SH-SY5Y (cell line): ENCODE measurements around the gene LAMP2.

ENCODE experiments used
- GATA2 ChIP-seq: IDR thresholded peaks from 2 replicates; pipeline ENCODE4 v1.6.1; 2011; ENCODE audit warnings: mild to moderate bottlenecking, low read depth, low read length
- GATA3 ChIP-seq: IDR thresholded peaks from 2 replicates; pipeline ENCODE4 v1.6.1; 2011; ENCODE audit warnings: low read depth, mild to moderate bottlenecking, low read length, moderate library complexity

The LAMP2 gene

DNA sequence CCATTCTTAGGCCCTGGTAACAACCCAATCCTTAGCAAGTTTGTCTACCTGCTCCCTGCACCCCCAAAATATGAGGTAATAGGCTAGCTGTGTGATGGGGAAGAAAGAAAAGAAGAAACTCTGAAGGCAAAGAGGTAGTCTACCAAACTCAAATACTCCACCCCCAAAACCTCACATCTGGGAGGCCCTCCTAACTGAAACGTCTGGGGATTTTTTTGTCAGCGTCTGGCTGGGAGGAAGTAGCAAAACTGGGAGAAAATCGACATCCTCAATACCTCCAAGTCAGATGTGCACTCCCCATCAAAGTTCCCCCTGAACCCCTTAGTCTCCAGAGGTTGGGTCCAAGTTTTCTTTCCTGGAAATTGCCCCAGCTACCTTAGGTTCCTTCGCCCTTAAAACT, 1.0 kb downstream of the LAMP2 start:
- TF ChIP-seq GATA2: no peak
- no peak for TF ChIP-seq GATA3

DNA sequence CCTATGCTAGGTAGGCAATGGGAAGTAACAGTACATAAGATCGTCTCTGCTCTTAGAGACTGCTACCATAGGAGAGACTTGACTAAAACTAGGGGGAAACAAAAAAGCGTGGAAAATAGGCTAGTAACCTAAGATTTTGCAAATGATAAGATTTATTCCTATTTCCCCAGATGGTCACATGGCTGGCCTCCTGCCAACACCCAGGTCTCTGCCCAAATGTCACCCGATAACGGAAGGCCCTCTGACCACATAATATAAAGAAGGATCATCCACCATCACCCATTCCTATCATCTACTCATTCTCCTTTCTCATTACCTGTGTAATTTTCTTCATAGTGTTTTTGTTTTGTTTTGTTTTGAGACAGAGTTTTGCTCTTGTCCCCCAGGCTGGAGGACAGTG, 4.7 kb downstream of the LAMP2 start:
- TF ChIP-seq GATA2: no peak
- no peak for TF ChIP-seq GATA3

DNA sequence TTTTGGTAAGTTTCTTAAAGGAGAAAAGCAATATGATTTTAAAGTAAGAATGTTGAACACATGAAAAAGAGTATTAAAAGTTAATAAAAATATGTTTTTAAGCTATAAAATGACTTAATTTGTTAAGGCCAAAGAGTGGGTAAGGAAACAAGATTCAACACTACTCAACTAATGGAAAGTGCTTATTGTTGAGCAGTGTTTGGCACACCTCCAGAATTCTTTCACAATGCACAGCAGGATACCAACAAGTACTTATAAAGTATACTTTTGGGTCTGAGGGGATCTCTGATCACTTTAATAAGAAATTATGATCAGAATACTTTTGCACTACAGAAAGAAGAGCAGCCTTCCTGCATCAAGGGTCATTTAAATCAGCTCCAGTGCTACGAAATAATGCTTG, 5.9 kb downstream of the LAMP2 start:
- no peak for TF ChIP-seq GATA3
- TF ChIP-seq GATA2: no peak

DNA sequence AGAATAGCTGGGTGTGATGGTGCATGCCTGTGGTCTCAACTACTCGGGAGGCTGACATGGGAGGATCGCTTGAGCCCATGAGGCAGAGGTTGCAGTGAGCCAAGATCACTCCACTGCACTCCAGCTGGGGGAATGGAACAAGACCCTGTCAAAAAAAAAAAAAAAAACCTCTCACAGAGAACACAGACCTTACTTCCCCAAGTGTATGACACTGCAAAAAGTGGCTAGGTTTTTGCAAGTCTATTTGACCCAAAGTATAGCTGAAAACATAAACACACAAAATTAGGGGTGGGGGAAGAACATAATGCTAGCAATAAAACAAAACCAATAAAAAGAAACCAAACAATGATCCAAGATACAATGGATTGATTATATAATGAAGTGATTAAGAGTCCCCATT, 6.7 kb downstream of the LAMP2 start:
- no peak for TF ChIP-seq GATA2
- no peak for TF ChIP-seq GATA3

DNA sequence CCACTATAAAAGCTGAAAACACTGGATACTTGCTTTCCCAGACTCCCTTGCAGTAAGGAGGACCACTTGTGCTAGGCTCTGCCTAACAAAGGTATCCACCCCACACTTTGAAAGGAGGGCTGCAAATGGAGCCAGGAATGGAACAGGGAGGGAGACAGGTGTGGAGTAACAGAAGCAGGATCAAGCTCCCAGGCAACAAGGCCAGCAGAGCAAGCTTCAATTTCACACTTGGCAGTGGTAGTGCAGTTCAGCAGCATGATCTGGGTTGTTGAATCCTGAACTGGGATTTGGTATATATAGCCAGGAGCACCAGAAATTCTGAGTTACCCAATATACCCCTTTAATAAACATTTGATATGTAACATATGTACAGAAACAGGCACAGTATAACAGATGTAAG, 9.8 kb downstream of the LAMP2 start:
- no peak for TF ChIP-seq GATA2
- TF ChIP-seq GATA3: no peak

DNA sequence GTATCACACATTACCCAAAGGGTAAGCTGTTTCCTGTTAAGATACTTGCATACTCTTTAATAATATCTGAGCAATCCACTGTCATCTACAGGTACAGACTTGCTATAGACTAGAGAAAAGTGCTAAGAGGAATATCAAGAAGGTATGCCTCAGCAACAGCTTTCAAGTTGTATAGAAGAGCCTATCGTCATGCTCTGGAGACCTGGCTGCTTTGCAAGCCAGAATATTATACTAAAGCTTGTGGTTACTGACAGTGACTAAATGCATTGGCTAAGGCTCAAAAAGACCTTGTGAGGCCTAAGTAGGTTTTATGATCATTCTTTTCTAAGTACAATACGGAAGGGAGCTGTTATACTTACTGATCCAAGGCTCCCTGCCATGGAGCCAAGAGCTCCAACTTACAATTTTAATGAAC, 11.3 kb downstream of the LAMP2 start:
- TF ChIP-seq GATA3 (no peak), GATA2 (no peak)

DNA sequence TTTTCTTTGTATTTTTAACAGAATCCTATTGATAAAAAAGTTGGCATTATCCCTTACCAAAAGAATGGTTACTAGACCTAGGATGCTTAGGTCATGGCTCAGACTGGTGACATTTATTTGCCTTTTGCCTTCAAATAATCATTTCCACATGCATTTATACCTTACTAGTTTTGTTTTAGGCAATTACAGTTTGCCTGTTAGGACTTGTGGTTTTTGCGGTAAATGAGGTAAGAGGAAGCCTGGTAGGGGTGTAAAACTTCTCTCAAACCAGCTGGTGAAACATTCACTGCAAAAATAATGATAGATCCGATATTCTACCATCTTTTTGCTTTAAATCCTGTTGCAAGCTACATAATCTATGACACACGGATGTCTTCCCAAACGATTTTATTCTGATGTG, 12.1 kb downstream of the LAMP2 start:
- TF ChIP-seq GATA3 (no peak), GATA2 (no peak)

DNA sequence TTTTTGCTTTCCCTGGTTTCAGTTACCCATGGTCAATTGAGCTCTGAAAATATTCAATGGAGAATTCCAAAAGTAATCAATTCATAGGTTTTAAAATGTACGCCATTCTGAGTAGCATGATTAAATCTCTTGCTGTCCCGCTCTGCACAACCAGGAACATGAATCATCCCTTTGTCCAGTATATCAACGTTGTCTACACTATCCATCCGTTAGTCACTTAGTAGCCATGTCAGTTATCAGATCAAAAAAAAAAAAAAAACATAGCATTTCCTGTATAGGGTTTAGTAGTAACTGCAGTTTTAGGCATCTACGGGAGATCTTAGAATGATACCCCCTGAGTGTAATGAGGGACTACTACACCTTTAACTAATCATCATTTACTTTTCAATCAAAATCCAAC, 15.1 kb downstream of the LAMP2 start:
- no peak for TF ChIP-seq GATA2
- no peak for TF ChIP-seq GATA3

DNA sequence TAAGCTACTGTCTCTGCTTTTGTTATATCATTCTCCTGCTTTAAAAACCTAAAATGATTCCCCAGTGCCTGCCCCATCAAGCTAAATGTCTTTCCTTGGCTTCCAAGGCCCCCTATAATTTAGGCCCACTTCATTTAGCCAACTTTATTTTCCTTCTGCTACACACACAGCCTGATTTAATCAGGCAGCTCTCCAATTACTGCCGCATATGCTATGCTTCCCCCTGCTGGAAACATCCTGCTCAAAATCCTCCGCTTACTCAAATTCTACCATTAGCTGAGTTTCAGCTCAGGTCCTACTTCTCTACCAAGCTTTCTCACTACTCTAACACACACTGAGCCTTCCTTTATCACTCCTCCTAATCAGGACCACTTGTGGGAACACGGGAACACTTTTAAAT, 17.0 kb downstream of the LAMP2 start:
- TF ChIP-seq GATA3: no peak
- peak; percentile 60 for TF ChIP-seq GATA2

DNA sequence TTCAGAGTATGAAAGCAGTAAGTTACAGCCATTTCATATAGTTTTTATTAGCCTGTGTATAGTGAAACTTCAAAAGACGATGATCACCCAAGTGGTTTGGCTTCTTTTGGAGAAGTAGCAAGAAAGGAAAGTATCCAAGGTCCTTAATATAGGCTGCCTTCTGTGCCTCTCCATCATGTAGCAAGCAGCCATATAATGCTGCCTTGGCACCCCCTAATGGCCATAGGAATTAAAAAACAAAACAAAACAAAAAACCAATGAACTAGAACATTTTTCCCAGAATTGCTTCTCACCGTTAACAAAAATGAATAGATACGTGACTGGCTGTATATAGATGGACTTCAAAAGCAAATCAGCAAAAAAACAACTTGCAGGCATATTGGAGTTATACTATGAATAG, 18.9 kb downstream of the LAMP2 start:
- TF ChIP-seq GATA3 (no peak), GATA2 (no peak)

DNA sequence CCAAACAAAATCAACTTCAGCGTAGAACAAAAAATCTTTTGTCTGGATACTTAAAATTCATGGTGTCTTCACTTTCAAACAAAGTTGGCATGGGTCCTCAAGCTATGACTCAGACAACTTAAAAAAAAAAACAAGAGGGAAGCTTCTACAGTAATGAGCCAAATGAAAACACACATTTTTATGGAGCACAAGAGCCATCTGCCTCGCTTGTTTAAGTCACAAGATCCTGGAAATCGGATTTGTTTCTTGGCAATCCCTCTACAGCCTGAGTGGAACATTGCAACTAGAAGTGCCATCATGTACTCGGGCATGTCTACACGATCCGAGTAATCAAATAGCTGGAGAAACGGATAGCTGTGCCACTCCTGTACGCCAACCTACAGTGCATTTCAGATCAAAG, 22.6 kb downstream of the LAMP2 start:
- no peak for TF ChIP-seq GATA3
- no peak for TF ChIP-seq GATA2

DNA sequence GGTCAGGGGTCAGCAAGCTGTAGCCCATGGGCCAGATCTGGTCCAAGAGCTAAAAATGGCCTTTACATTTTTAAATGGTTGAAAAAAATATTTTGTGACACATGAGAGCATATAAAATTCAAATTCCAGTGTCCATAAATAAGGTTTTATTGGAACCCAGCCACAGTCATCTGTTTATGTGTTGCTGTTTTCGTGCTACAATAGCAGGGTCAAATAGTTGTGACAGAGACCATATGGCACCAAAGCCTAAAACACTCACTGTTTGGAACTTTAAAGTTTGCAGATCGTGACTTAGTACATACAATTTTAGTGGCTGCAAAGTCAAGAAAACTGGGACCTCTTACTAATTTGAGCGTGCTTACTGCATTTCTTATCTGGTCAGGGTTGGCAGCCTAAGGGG, 29.2 kb downstream of the LAMP2 start:
- TF ChIP-seq GATA3 (no peak), GATA2 (no peak)

DNA sequence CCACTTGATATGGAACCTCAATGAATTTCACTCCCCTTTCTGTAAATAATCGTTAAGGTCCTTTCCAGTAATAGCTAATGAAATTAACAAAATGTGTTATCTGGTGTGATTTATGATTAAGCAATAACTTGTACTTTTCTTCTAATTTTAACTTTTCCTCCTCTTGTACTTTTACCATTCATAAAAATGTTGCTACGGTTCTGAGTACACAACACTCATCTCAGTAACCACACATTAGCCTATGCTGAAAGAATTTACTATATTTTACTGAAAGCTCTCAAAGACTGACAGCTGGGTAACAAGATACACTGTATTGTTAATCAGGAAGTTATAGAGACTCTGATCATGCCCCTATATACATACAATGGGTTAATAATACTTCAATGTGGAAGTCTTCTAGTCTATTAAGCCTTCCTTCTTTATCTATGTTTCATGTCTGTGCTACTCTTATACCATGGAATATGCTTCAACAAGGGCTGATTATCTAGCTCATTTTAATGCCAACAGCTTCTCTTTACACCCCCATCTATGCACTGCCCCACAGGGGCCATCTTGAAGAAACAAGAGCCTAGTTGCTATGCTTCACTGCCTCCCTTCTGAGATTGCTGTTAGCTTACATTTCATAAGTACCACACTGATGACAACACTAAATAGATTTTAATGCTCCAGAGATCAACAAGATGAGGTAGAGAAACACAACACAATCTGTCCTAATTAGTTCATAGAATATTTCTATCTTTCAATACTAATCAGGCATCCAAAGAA, 39.1 kb downstream of the LAMP2 start:
- TF ChIP-seq GATA2 (no peak), GATA3 (no peak)

DNA sequence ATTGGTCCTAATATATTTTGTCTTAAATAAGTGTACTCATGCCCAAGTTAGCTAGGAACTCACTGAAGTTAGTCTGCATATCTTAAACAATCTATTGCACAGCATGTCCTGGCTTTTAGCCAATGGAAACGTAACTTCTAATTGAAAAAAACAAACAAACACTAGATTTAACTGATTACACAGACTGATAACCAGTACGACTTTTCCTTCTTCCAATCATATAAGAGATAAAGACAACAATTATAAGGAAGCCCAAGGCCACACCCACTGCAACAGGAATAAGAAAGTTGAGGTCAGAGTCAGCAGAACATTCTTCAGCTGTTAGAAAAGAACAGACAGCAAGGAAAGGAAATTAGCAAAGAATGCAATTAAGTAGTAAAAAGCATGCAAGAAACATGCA, 40.8 kb downstream of the LAMP2 start:
- TF ChIP-seq GATA2 (no peak), GATA3 (no peak)

DNA sequence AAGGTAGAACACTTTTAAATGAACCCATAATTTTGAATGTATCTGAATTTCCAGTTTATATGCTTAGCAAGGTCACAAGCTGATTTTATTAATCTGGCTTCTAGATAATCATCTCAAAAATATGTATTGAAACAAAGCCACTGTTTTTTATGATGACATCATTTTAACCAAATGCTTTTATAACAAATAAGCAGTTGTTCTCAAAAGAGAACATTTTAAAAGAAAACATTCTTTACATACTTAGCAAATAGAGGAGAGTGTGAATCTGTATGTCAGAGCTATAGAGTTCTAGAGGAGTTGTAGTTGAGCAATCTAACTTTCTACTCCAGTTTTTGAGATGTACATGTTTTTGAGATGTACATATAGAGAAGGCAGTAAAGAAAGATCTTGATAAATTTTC, 42.5 kb downstream of the LAMP2 start:
- no peak for TF ChIP-seq GATA3
- TF ChIP-seq GATA2: no peak

DNA sequence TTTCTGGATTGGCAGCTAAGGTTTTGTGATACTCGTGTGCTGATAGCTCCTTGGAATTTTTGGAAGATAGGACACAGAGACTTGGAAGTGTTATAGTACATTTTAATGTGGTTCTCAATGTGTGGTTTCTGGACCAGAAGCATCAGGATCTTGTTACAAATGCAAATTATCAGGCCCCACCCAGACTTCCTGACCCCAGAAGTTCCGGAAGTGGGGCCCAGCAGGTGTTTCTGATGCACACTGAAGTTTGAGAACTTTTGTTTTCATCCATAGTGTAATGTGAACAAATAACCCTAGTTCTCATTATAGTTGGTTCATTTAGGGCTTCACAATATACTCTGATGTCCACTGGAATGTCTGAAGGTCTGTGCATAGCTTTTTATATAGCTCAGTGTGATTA, 49.6 kb downstream of the LAMP2 start:
- TF ChIP-seq GATA3 (no peak), GATA2 (no peak)
